K562 treated with DMSO at 1 percent for 4 hours (cell line): ENCODE measurements around the gene SPINK1. TPM values are rescaled to one million over a fixed set of nuclear protein-coding genes. Genes with fewer than 3 reads are reported as not detected.

Source experiments
- total RNA-seq: library from RNA; unstranded; fragments of 300-600 nt; gene quantifications from 2 replicates; pipeline ENCODE4 v1.2.3, GENCODE V29; 2022; ENCODE audit not compliant: insufficient read depth

Gene SPINK1
- 36.4 and 64.1 TPM in 2 replicates for total RNA-seq

GRCh38 chr5:147831465-147831864, at the start of gene SPINK1:
SPINK1 (minus strand) TSS chr5:147831671; CDS start chr5:147831577, 94 bp downstream.

GRCh38 chr5:147878066-147878759, 46.7 kb upstream of the SPINK1 start, which contains the start of gene SCGB3A2:
SCGB3A2 (plus strand) TSS chr5:147878711; CDS start chr5:147878804, 93 bp downstream.

GRCh38 chr5:147782110-147783028, 49.1 kb downstream of the SPINK1 start, which contains the start of gene JAKMIP2:
JAKMIP2 (minus strand) TSS chr5:147782728; CDS start chr5:147671806, 110,922 bp downstream.

Other genes with a start within 250 kb of the SPINK1 start
- not detected in 2 replicates for gene JAKMIP2, start 48.9 kb downstream of the SPINK1 start, total RNA-seq
- gene SCGB3A2, start 47.0 kb upstream of the SPINK1 start, total RNA-seq, result not detected in 2 replicates
- gene C5orf46, start 74.9 kb upstream of the SPINK1 start, total RNA-seq, result not detected in 2 replicates
- 0.33 TPM in 1 of 2 replicates, not detected in the other for gene SPINK5, start 232.3 kb upstream of the SPINK1 start, total RNA-seq